GM21447 (cell line): ENCODE measurements around the gene TFEB.

Experiments
- ATAC-seq: cut with Tn5 transposase; IDR thresholded peaks from one replicate; pipeline ENCODE4 v1.9.1; 2021; ENCODE audit not compliant: unreplicated experiment

Gene TFEB

GRCh38 chr6:41677124-41677921 lies 58.1 kb downstream of the TFEB start:
- ATAC-seq, result no peak

GRCh38 chr6:41676431-41676830 lies 59.0 kb downstream of the TFEB start:
- ATAC-seq, result no peak

GRCh38 chr6:41675992-41676391 lies 59.4 kb downstream of the TFEB start:
- no peak for ATAC-seq

- no peak for ATAC-seq
These were observed 60.1 kb downstream of the TFEB start for GRCh38 chr6:41675176-41675775.

GRCh38 chr6:41674231-41675000 lies 61.0 kb downstream of the TFEB start:
- ATAC-seq, result no peak

DNA sequence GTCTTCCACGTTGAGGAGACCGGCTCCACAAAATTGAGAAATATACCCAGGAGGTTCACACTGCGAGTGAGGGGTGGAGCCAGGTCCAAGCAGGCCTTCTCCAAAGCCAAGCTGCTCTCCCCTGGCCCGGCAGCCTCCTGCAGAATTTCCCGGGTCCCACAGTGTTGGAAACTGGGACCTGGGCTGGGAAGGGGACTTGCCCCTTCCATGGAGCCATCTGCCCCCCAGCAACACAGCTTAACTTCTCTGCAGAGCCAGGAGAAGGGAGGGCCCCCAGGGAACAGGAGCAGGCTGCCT lies 61.8 kb downstream of the TFEB start:
- ATAC-seq, result no peak

DNA sequence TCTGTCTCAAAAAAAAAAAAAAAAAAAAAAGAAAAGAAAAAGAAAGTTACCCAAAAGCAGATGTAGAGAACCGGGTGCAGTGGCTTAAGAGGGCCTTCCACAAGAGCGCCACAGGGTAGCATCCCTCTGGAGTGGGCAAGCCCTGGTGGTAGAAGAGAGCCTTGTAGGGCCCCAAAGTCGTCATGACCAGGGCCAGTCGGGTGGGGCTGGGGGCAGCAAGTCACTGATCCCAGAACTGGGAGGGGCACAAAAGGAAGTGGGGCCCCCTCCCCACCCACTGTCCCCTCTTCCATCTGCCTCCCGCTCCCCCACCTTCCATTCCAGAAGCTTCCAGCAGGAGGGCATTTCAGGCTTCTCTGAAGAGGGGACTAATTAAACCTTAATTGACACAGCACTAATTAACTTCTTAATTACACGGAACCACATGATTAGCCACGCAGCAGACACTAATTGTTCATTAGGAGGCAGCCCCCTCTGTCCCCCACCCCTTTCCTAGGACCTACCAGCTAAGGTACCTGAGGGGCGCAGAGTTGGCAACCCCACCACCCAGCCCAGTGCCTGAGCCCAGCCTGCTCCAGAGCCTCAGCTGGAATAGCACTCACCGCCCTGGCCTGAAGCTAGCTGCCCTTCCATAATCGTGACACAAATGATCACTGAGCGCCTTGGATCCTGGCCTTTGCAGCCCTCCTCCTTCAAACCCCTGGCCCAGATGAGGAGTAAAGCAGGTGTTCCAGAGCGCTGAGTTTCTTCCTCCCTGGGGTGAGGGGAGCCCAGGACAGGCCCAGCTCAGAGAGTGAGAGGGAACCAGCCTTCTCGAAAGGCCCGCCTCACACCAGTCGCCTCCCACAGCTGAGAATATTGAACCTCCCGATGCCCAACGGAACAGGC lies 62.3 kb downstream of the TFEB start:
- no peak for ATAC-seq

DNA sequence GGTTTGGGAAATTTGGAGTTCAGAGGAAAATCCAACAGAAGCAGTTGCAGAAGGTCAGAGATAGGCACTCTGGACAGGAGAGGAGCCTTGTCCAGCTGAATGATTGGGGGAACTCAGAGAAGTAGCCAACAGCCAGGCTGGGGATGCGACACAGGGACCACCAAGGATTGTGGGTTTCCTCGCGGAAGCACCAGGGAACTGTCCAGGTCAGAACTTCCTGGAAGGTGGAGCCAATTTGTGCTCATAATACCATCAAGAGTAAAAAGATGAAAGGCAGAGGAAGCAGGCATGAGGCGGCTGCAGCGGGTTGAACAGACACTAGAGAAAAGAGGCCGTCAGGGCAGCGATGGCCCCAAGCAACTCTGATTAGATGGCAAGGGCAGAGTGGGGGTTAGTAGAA lies 63.4 kb downstream of the TFEB start:
- ATAC-seq, result no peak

DNA sequence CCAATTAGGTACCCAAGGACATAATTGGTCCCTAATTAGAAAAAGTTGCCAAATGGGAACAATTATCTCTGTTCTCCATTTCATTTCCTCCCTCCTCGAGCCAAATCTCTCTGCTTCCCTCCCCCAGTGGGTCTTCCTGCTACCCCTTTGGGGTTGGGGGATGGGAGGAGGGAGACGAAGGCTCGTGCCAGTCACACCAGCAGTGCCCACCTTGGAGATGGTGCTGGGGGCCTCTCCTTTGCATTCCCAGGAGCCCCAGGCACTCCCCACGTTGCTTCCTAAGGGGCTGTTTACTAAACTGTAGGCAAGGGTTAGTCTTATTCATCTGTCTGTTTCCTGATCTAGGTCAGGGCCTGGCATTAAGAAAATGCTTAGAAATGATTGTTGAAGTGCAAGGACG lies 64.0 kb downstream of the TFEB start:
- ATAC-seq, result no peak

DNA sequence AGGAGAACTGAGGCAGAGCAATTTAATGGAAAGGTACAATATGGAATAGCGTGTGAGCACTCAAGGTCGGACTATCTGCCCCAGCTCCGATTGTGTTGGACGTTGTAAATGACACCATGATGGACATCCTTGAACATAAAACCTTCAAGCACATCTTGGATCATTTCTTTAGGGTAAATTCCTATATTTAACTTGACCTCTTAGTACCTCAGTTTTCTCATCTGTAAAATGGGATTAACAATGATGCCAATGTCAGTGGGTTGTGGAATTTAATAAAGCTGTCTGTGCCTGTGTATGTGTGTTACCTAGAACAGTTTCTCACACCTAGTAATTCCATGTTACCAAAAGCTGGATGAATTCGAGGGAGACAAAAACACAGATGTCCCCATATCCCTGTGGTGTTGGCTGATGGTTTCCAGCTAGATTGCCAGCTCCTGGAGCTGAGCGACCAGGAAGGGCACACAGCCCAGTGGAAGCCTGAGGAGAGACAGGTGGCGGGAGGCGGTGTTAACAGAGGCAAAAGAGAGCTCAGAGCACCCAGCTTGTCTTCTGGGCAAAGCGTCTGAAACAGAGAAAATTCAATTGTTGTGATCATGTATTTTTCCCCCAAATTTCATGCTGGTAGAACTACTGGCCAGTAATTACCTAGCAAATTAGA lies 64.6 kb downstream of the TFEB start:
- ATAC-seq, result no peak

DNA sequence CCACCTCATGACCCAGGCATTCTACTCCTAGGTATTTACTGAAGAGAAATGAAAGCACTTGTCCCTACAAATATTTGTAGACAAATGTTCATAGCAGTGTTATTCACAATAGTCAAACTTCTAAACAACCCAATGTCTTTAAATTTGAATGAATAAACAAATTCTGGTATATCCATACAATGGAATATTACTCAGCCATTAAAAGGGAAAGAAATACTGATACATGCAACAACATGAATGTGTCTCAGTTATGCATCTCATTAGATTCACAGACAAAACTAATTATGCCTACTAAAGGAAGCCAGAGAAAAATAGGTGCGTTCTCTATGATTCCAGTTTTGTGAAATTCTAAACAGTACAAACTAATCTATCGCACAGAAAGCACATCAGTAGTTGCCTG lies 66.4 kb downstream of the TFEB start:
- ATAC-seq, result no peak

- no peak for ATAC-seq
These were observed 68.2 kb downstream of the TFEB start for GRCh38 chr6:41667195-41667594.

DNA sequence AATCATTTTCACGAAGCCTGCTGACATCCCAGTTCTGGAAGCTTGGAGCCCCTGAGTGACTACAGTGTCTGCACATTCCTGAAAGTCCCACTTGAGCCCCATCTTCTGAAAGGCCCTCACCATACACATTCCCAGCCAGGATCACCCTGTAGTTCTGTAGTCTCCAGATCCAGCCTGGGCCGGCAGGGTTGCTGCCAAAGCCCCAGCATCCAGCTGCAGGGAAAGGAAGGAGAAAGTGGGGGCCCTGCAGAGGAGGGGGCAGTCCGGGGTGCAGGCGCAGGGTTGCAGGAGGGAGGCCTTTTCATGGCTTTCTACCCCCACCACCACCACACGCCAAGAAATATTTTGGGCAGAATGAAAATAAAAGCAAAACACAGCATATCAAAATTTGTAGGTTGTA lies 71.1 kb downstream of the TFEB start:
- ATAC-seq, result no peak

DNA sequence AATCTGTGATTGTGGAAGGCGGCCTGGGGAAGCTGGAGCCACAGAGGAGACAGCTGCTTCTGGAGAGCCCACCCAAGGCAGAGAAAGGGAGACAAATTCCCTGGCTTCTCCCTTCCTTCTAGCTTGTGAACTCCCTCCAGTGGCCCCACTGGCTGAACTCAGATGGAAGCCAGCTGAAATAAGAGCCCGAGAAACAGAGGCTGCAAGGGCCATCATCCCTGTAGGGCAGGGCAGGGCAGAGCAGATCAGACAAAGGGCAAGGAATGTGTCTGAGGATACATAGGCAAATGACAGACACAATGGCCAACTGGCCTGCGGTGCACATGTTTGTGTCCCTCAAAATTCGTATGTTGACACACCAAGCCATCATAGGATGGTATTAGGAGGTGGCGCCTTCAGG lies 71.8 kb downstream of the TFEB start:
- ATAC-seq, result no peak

DNA sequence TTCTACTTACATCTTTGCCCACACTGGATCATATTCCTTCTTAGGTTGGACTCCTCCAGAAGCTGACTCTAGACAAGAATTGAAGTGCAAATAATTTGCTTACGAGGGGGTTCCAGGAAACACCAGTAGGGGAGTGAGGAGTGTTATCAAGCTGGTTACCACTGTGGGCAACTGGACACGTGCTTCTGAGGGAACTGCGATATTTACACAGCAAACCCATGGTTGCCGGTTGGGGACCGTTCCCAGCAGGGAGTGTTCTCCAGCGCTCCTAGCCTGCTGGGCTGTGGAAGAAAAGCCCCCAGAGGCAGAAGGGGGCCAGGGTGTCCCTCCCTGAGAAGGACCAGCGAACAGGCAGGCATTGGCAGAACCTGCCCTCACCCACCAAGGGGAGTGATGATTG lies 75.5 kb downstream of the TFEB start:
- ATAC-seq, result no peak

GRCh38 chr6:41658636-41659035 lies 76.8 kb downstream of the TFEB start:
- ATAC-seq, result no peak

GRCh38 chr6:41657131-41658094 lies 78.0 kb downstream of the TFEB start:
- ATAC-seq, result no peak

- ATAC-seq, result no peak
These were observed 79.3 kb downstream of the TFEB start for GRCh38 chr6:41656002-41656691.

GRCh38 chr6:41655646-41656001 lies 79.8 kb downstream of the TFEB start:
- no peak for ATAC-seq
